GM18526 (cell line): ENCODE measurements around the gene DPH6.

ENCODE experiments used
- POLR2A ChIP-seq: IDR thresholded peaks from 3 replicates; pipeline ENCODE4 v1.6.1; 2011; ENCODE audit not compliant: insufficient read length; ENCODE audit errors: extremely low read depth

DPH6 gene

GRCh38 chr15:35477312-35478262, 68.4 kb downstream of the DPH6 start:
- no peak for TF ChIP-seq POLR2A

- TF ChIP-seq POLR2A, result no peak
Observed at GRCh38 chr15:35471024-35471423, 74.9 kb downstream of the DPH6 start.

- no peak for TF ChIP-seq POLR2A
Observed at GRCh38 chr15:35470441-35470840, 75.5 kb downstream of the DPH6 start.

- no peak for TF ChIP-seq POLR2A
Observed at GRCh38 chr15:35466476-35466875, 79.5 kb downstream of the DPH6 start.

GRCh38 chr15:35465783-35466182, 80.2 kb downstream of the DPH6 start:
- TF ChIP-seq POLR2A, result no peak

GRCh38 chr15:35460616-35461015, 85.3 kb downstream of the DPH6 start:
- no peak for TF ChIP-seq POLR2A

GRCh38 chr15:35458176-35458856, 87.6 kb downstream of the DPH6 start:
- no peak for TF ChIP-seq POLR2A

GRCh38 chr15:35455201-35455600, 90.8 kb downstream of the DPH6 start:
- no peak for TF ChIP-seq POLR2A

- no peak for TF ChIP-seq POLR2A
Observed at GRCh38 chr15:35450492-35450891, 95.5 kb downstream of the DPH6 start.

- no peak for TF ChIP-seq POLR2A
Observed at GRCh38 chr15:35448294-35448693, 97.7 kb downstream of the DPH6 start.

GRCh38 chr15:35445891-35446290, 100.1 kb downstream of the DPH6 start:
- no peak for TF ChIP-seq POLR2A

- TF ChIP-seq POLR2A, result no peak
Observed at GRCh38 chr15:35444557-35445204, 101.3 kb downstream of the DPH6 start.

- TF ChIP-seq POLR2A, result no peak
Observed at GRCh38 chr15:35443376-35443775, 102.6 kb downstream of the DPH6 start.

GRCh38 chr15:35442742-35443141, 103.2 kb downstream of the DPH6 start:
- no peak for TF ChIP-seq POLR2A

- TF ChIP-seq POLR2A, result no peak
Observed at GRCh38 chr15:35440265-35440664, 105.7 kb downstream of the DPH6 start.

- no peak for TF ChIP-seq POLR2A
Observed at GRCh38 chr15:35439291-35439690, 106.7 kb downstream of the DPH6 start.
